ENCODE data around the gene DYSF. TPM values are rescaled to one million over a fixed set of nuclear protein-coding genes. Genes with fewer than 3 reads are reported as not detected.

The DYSF gene
- total RNA-seq, 1 experiment from 2014 or later, result 5.5 TPM

DNA sequence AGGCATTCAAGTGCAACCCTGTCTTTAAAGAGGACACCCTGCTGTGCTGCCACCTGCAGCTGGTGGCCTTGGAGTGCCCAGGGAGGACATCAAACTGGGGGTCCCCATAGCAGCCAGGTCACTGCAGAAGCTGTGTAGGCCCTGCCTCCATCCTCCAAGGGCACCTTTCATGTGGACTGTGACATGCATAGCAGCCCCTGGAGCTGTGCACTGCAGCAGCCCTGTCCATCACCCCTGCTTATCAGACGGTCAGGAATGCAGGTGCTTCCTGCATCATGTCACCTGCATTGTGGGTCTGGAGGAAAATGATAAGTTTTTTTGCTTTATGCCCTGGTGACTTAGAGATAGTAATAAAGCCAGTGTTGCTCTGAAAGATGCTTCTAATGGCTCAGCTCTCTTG is 155.7 kb downstream of the DYSF start:
- Histone ChIP-seq H3K27me3 (ENCODE audit: insufficient read depth, low read length) (no peaks in the 10 kb centered on the region), H3K23ac (ENCODE audit: insufficient read length, low read depth, low read length) (no peak overlapping the region), H4K8ac (replicated peaks; ENCODE audit: insufficient read length, low read depth, low read length) (no peak overlapping the region), H3K79me2 (ENCODE audit: insufficient read depth, low read length) (no peaks in the 10 kb centered on the region), H2BK12ac (ENCODE audit: insufficient read length, low read depth, low read length) (no peak overlapping the region), H3K4ac (ENCODE audit: low read depth, low read length) (no peak overlapping the region), H3K4me1 (ENCODE audit: insufficient read depth, low read length) (peaks cover 8% of the 10 kb centered on the region; the same call in 1 of the 2 replicates), H3T11ph (ENCODE audit: low read length) (no peak overlapping the region), H3K9me3 (ENCODE audit: control insufficient read depth, low read depth, low read length) (no peaks in the 10 kb centered on the region), H3K4me2 (ENCODE audit: insufficient read depth, insufficient read length, low read length) (no peak overlapping the region), H2AFZ (ENCODE audit: low read length) (no peak overlapping the region), H4K91ac (ENCODE audit: insufficient read length, low read depth, low read length) (no peak overlapping the region), H4K20me1 (ENCODE audit: control insufficient read depth, insufficient read depth, insufficient read length) (no peaks in the 10 kb centered on the region), H3K27ac (ENCODE audit: insufficient read length, low read depth, low read length) (no peak overlapping the region), H2BK20ac (ENCODE audit: low read depth, low read length, poor library complexity, severe bottlenecking) (no peak overlapping the region), H2BK5ac (ENCODE audit: insufficient read length, low read length) (no peak overlapping the region), H2BK120ac (ENCODE audit: low read depth, low read length, poor library complexity, severe bottlenecking) (no peak overlapping the region), H3K23me2 (ENCODE audit: insufficient read length, low read depth, low read length, poor library complexity, severe bottlenecking) (no peaks in the 10 kb centered on the region), H3K56ac (ENCODE audit: insufficient read length, low read depth, low read length) (no peak overlapping the region), H2AK5ac (ENCODE audit: insufficient read length, low read length) (no peak overlapping the region), H2BK15ac (ENCODE audit: low read depth, low read length) (no peak overlapping the region), H3K9ac (ENCODE audit: extremely low read depth, insufficient read length, low read length) (no peak overlapping the region), H3K14ac (ENCODE audit: insufficient read depth, low read length) (no peak overlapping the region), H3K18ac (ENCODE audit: insufficient read length, low read depth, low read length) (no peak overlapping the region), H3K79me1 (ENCODE audit: insufficient read depth, low read depth, low read length, poor library complexity, severe bottlenecking) (no peaks in the 10 kb centered on the region), H4K5ac (ENCODE audit: insufficient read length, low read depth, low read length) (no peak overlapping the region)
- H3K4me1 Mint-ChIP-seq, result peaks cover 21 to 23% of the 10 kb centered on the region in 2 experiments
- WGBS (ENCODE audit: extremely low coverage, insufficient read length, low lambda C conversion rate), result no CpG with 5 or more reads among the region's 1 CpG
- no peaks in the 10 kb centered on the region; a peak in 1 of 5 replicates for H3K9me3 Mint-ChIP-seq
- H3K4me3 Mint-ChIP-seq, result no peak overlapping the region
- peaks cover 0 to 3% (median 0%) of the 10 kb centered on the region in 3 experiments; a peak in 1 of 7 replicates for H3K36me3 Mint-ChIP-seq (ENCODE audit: insufficient read depth in 1 of 3, low read depth in 3 of 3)
- peaks cover 10% of the 10 kb centered on the region for H3K27me3 Mint-ChIP-seq (ENCODE audit: low read depth)
- H3K27ac Mint-ChIP-seq, result no peak overlapping the region
- peak; percentile 14 for DNase-seq
- TF ChIP-seq, protein P1, sequence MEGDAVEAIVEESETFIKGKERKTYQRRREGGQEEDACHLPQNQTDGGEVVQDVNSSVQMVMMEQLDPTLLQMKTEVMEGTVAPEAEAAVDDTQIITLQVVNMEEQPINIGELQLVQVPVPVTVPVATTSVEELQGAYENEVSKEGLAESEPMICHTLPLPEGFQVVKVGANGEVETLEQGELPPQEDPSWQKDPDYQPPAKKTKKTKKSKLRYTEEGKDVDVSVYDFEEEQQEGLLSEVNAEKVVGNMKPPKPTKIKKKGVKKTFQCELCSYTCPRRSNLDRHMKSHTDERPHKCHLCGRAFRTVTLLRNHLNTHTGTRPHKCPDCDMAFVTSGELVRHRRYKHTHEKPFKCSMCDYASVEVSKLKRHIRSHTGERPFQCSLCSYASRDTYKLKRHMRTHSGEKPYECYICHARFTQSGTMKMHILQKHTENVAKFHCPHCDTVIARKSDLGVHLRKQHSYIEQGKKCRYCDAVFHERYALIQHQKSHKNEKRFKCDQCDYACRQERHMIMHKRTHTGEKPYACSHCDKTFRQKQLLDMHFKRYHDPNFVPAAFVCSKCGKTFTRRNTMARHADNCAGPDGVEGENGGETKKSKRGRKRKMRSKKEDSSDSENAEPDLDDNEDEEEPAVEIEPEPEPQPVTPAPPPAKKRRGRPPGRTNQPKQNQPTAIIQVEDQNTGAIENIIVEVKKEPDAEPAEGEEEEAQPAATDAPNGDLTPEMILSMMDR (conservative IDR thresholded peaks at IDR 0.05), result no peak

All from H9 (cell line).